ENCODE measurements around the gene TBC1D2B. TPM values are rescaled to one million over a fixed set of nuclear protein-coding genes. Genes with fewer than 3 reads are reported as not detected.

Gene TBC1D2B
- total RNA-seq, 1 experiment from 2014 or later: 50.0 TPM

DNA sequence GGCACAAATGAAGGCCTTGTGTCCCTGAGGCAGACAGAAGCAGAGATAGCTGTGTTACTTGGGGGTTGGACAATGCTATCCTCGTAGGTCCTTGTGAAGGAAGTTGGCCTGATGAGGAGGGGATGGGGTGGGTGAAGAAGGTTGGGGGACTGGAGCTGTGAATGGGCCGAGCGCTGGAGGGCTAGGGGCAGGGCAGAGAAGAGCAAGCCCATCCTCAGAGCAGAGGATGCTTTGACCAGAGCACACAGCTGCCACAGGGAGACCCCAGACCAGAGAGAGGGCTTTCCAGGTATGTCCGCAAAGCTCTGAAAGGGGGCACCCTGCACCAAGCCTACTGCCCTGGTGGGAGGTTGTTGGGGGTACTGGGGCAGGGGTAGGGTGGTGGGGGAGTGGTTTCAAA lies 5.7 kb upstream of the TBC1D2B start:
- CTCF ChIA-PET: interaction anchor here (0.6 kb wide), 1 partner anchor 114 kb away, joined by 4 read pairs; no protein-coding TSS in a partner anchor
- Mint-ChIP-seq H3K27ac (ENCODE audit: unreplicated experiment) (no peak overlapping the region), H3K4me3 (ENCODE audit: low read depth, unreplicated experiment) (no peak overlapping the region), H3K4me1 (ENCODE audit: low read depth, unreplicated experiment) (peaks cover 19% of the 10 kb centered on the region), H3K9me3 (ENCODE audit: low read depth, unreplicated experiment) (no peaks in the 10 kb centered on the region), H3K36me3 (ENCODE audit: insufficient read depth, unreplicated experiment) (peaks cover under 1% of the 10 kb centered on the region), H3K27me3 (ENCODE audit: unreplicated experiment) (no peaks in the 10 kb centered on the region)
- no TSS peak for BruUV-seq (replicated peaks)
- no peak for DNase-seq
- intact Hi-C loops (cut with micrococcal nuclease; ENCODE audit: unreplicated experiment): no loop called here
- TF ChIP-seq, protein P1, sequence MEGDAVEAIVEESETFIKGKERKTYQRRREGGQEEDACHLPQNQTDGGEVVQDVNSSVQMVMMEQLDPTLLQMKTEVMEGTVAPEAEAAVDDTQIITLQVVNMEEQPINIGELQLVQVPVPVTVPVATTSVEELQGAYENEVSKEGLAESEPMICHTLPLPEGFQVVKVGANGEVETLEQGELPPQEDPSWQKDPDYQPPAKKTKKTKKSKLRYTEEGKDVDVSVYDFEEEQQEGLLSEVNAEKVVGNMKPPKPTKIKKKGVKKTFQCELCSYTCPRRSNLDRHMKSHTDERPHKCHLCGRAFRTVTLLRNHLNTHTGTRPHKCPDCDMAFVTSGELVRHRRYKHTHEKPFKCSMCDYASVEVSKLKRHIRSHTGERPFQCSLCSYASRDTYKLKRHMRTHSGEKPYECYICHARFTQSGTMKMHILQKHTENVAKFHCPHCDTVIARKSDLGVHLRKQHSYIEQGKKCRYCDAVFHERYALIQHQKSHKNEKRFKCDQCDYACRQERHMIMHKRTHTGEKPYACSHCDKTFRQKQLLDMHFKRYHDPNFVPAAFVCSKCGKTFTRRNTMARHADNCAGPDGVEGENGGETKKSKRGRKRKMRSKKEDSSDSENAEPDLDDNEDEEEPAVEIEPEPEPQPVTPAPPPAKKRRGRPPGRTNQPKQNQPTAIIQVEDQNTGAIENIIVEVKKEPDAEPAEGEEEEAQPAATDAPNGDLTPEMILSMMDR (IDR thresholded peaks at IDR 0.05; ENCODE audit: unreplicated experiment): no peak

DNA sequence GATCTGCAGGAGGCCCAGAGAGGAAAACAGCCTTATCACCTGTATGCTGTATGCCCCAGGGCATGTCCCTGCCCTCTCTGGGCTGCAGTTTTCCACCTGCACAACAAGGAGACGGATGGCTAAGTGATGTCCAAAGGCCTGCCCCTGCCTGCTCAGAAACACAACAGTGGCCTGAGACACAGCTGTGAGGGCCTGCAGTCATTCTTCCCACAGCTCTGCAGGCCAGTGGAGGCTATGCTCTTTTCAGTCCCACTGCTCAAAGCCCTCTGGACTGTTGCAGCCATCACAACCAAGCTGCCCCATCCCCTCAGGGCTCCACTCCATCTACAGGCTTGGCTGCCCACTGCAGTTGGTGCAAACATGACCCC lies 5.2 kb upstream of the TBC1D2B start:
- Mint-ChIP-seq H3K27me3 (ENCODE audit: unreplicated experiment) (no peaks in the 10 kb centered on the region), H3K4me3 (ENCODE audit: low read depth, unreplicated experiment) (no peak overlapping the region), H3K36me3 (ENCODE audit: insufficient read depth, unreplicated experiment) (peaks cover 6% of the 10 kb centered on the region), H3K9me3 (ENCODE audit: low read depth, unreplicated experiment) (no peaks in the 10 kb centered on the region), H3K4me1 (ENCODE audit: low read depth, unreplicated experiment) (peaks cover 19% of the 10 kb centered on the region), H3K27ac (ENCODE audit: unreplicated experiment) (no peak overlapping the region)
- CTCF ChIA-PET: no interaction called here
- DNase-seq: no peak
- no TSS peak for BruUV-seq (replicated peaks)
- TF ChIP-seq, protein P1 (IDR thresholded peaks at IDR 0.05; ENCODE audit: unreplicated experiment): no peak
- intact Hi-C loops (cut with micrococcal nuclease; ENCODE audit: unreplicated experiment): no loop called here

DNA sequence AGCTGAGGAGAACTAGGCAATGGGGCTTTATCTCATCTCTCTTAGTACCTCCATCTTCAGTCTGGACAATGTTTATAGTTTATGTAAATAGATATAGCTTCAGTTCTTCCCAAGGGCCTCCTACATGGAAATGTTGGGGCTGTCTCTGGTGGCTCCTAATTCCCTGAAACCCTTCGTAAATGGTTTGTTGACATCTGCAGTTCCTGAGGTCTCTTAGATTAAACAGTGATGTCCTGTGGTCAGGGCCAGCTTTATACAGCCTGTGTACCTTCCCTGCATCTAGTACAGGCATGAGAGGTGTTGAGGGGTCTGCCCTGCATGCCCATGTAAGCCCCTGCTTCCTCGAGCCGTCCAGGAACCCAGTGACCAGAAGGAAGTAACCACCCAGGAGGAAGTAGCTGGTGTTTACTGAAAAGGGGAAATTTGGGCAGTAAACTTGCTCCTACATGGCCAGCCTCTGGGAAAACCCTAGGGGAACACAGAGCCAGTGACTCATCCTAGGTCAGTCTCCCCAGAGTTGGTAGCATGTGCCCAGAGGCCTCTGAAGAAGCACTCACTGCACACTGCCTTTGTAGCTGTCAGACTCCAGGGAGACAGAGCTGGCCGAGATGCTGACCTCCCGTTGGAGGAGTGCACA lies 4.7 kb upstream of the TBC1D2B start:
- Mint-ChIP-seq H3K27me3 (ENCODE audit: unreplicated experiment) (no peaks in the 10 kb centered on the region), H3K36me3 (ENCODE audit: insufficient read depth, unreplicated experiment) (peaks cover 11% of the 10 kb centered on the region), H3K4me3 (ENCODE audit: low read depth, unreplicated experiment) (no peak overlapping the region), H3K27ac (ENCODE audit: unreplicated experiment) (no peak overlapping the region), H3K4me1 (ENCODE audit: low read depth, unreplicated experiment) (peaks cover 19% of the 10 kb centered on the region), H3K9me3 (ENCODE audit: low read depth, unreplicated experiment) (no peaks in the 10 kb centered on the region)
- intact Hi-C loops (cut with micrococcal nuclease; ENCODE audit: unreplicated experiment): no loop called here
- TF ChIP-seq, protein P1 (IDR thresholded peaks at IDR 0.05; ENCODE audit: unreplicated experiment): no peak
- CTCF ChIA-PET: no interaction called here
- DNase-seq: no peak
- BruUV-seq (replicated peaks): no TSS peak

DNA sequence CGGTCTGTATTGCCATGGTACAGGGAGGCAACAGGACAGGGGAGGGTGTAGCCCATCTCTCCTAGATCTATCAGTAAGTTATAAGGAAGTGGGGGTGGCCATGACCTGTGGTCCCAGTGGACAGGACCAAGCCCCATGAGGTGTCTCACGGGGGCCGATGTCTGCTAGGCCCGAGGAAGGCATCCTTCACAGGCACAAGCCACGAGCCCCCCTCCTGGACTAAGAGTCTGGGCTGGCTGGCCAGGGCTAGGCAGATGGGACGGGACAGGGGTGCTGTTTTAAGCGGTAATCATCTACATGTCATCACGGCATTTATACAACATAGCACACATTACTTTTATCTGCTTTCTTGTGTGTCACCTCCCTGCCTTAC lies 2.6 kb upstream of the TBC1D2B start:
- DNase-seq: no peak
- Mint-ChIP-seq H3K9me3 (ENCODE audit: low read depth, unreplicated experiment) (no peaks in the 10 kb centered on the region), H3K36me3 (ENCODE audit: insufficient read depth, unreplicated experiment) (peaks cover 31% of the 10 kb centered on the region), H3K4me3 (ENCODE audit: low read depth, unreplicated experiment) (no peak overlapping the region), H3K27ac (ENCODE audit: unreplicated experiment) (no peak overlapping the region), H3K27me3 (ENCODE audit: unreplicated experiment) (no peaks in the 10 kb centered on the region), H3K4me1 (ENCODE audit: low read depth, unreplicated experiment) (peaks cover 27% of the 10 kb centered on the region)
- no TSS peak for BruUV-seq (replicated peaks)
- intact Hi-C loops (cut with micrococcal nuclease; ENCODE audit: unreplicated experiment): no loop called here
- CTCF ChIA-PET: interaction anchor here (0.7 kb wide), 1 partner anchor 21 kb away, joined by 3 read pairs; no protein-coding TSS in a partner anchor
- TF ChIP-seq, protein P1 (IDR thresholded peaks at IDR 0.05; ENCODE audit: unreplicated experiment): no peak
